Vagina (tissue), 2 donors: ENCODE data around the gene DUOXA1. TPM values are rescaled to one million over a fixed set of nuclear protein-coding genes. Genes with fewer than 3 reads are reported as not detected.

Source experiments
- DNase-seq, 2 donors: peaks; one replicate each; pipeline ENCODE4 v3.0.0-alpha.2; 2017; ENCODE audit errors: extremely low spot score in 2 of 2
- H3K27ac ChIP-seq: fragments of 200-600 bp; sonication (generic); one replicate; pipeline ENCODE4 v1.5.1; 2019
- H3K27me3 ChIP-seq: fragments of 200-600 bp; sonication (generic); one replicate; pipeline ENCODE4 v1.5.1; 2019
- H3K36me3 ChIP-seq, 2 donors: fragments of 200-600 bp; sonication (generic); one replicate each; pipeline ENCODE4 v1.5.1; 2017 to 2019
- H3K4me1 ChIP-seq: fragments of 200-600 bp; sonication (generic); one replicate; pipeline ENCODE4 v1.5.1; 2019
- H3K4me3 ChIP-seq, 2 donors: fragments of 200-600 bp; sonication (generic); 1 replicate in 1 of 2; 2 replicates in 1 of 2; pipeline ENCODE4 v1.5.1; 2016 to 2019
- H3K9me3 ChIP-seq: fragments of 200-600 bp; sonication (generic); one replicate; pipeline ENCODE4 v1.5.1; 2019
- CTCF ChIP-seq, 3 experiments: fragments of 450-650 bp in 2 of 3; fragments of 200-600 bp in 1 of 3; sonication (generic) in 1 of 3; IDR thresholded peaks; one replicate each; pipeline ENCODE4 v1.5.1; 2017 to 2019; ENCODE audit warnings: antibody characterized with exemption in 3 of 3, mild to moderate bottlenecking in 2 of 3, moderate library complexity in 2 of 3
- POLR2A ChIP-seq, 2 donors: fragments of 450-650 bp; IDR thresholded peaks; one replicate each; pipeline ENCODE4 v1.6.1; 2017; ENCODE audit warnings: antibody characterized with exemption in 2 of 2, mild to moderate bottlenecking in 2 of 2, moderate library complexity in 2 of 2
- POLR2AphosphoS5 ChIP-seq, 2 donors: sonication (generic); formaldehyde crosslinking; IDR thresholded peaks; one replicate each; pipeline ENCODE4 v1.9.0; 2017; ENCODE audit warnings: antibody characterized with exemption in 2 of 2, mild to moderate bottlenecking in 2 of 2, low read depth in 1 of 2; ENCODE audit not compliant: insufficient read depth in 1 of 2
- intact Hi-C: fragments of 100-400 bp; cut with DNase I; formaldehyde crosslinking; loops from one replicate; pipeline ENCODE4 v1.15.1; 2023
- total RNA-seq: library from RNA; depleted of rRNA; stranded (reverse); fragments of >200 nt; gene quantifications from one replicate; pipeline ENCODE4 v1.2.3, GENCODE V29; 2016

The DUOXA1 gene
- total RNA-seq, 1 donor from 2014 or later = 66.5 TPM

GRCh38 chr15:45162771-45163507 lies 33.3 kb upstream of the DUOXA1 start:
- TF ChIP-seq CTCF (IDR thresholded peaks at IDR 0.05) (peak; percentile 55 to 85 (median 68)), POLR2A (IDR thresholded peaks at IDR 0.05) (no peak), POLR2AphosphoS5 (IDR thresholded peaks at IDR 0.05; ENCODE audit: insufficient read depth in 1 of 2, low read depth in 1 of 2) (peak; percentile 58 to 60)
- H3K27me3 ChIP-seq = no peaks in the 10 kb centered on the region
- H3K9me3 ChIP-seq = no peaks in the 10 kb centered on the region
- intact Hi-C loops = loop anchor here (2.0 kb wide), 1 partner anchor 236 kb away; no protein-coding TSS in a partner anchor
- peaks cover 42% of the 10 kb centered on the region for H3K4me1 ChIP-seq
- H3K27ac ChIP-seq = peak overlapping the region; percentile 67
- H3K36me3 ChIP-seq = no peaks in the 10 kb centered on the region
- DNase-seq = no peak
- no peak overlapping the region for H3K4me3 ChIP-seq

GRCh38 chr15:45161666-45162065 lies 32.0 kb upstream of the DUOXA1 start:
- intact Hi-C loops = loop anchor here (2.0 kb wide), 1 partner anchor 237 kb away; no protein-coding TSS in a partner anchor
- Histone ChIP-seq H3K9me3 (no peaks in the 10 kb centered on the region), H3K4me3 (no peak overlapping the region), H3K27me3 (no peaks in the 10 kb centered on the region), H3K36me3 (no peaks in the 10 kb centered on the region), H3K27ac (peak overlapping the region; percentile 67), H3K4me1 (peaks cover 39% of the 10 kb centered on the region)
- TF ChIP-seq POLR2A (IDR thresholded peaks at IDR 0.05) (no peak), POLR2AphosphoS5 (IDR thresholded peaks at IDR 0.05; ENCODE audit: insufficient read depth in 1 of 2, low read depth in 1 of 2) (no peak), CTCF (IDR thresholded peaks at IDR 0.05) (no peak)
- no peak for DNase-seq

GRCh38 chr15:45157974-45158373 lies 28.3 kb upstream of the DUOXA1 start:
- no peaks in the 10 kb centered on the region for H3K36me3 ChIP-seq
- DNase-seq = no peak
- H3K4me3 ChIP-seq = no peak overlapping the region
- H3K27ac ChIP-seq = no peak overlapping the region
- H3K4me1 ChIP-seq = peaks cover 27% of the 10 kb centered on the region
- H3K9me3 ChIP-seq = no peaks in the 10 kb centered on the region
- TF ChIP-seq POLR2A (IDR thresholded peaks at IDR 0.05) (no peak), POLR2AphosphoS5 (IDR thresholded peaks at IDR 0.05; ENCODE audit: insufficient read depth in 1 of 2, low read depth in 1 of 2) (peak in 1 of 2 donors; percentile 57)
- intact Hi-C loops = no loop called here
- no peaks in the 10 kb centered on the region for H3K27me3 ChIP-seq

GRCh38 chr15:45156744-45157455 lies 27.2 kb upstream of the DUOXA1 start:
- Histone ChIP-seq H3K9me3 (no peaks in the 10 kb centered on the region), H3K4me3 (no peak overlapping the region), H3K27me3 (no peaks in the 10 kb centered on the region), H3K36me3 (peaks cover 0 to 9% of the 10 kb centered on the region in 2 donors), H3K27ac (peak overlapping the region; percentile 39), H3K4me1 (peaks cover 16% of the 10 kb centered on the region)
- TF ChIP-seq POLR2AphosphoS5 (IDR thresholded peaks at IDR 0.05; ENCODE audit: insufficient read depth in 1 of 2, low read depth in 1 of 2) = no peak
- no peak for TF ChIP-seq POLR2A (IDR thresholded peaks at IDR 0.05)
- no peak for TF ChIP-seq CTCF (IDR thresholded peaks at IDR 0.05)
- intact Hi-C loops = no loop called here
- no peak for DNase-seq

- TF ChIP-seq CTCF (IDR thresholded peaks at IDR 0.05) (no peak), POLR2AphosphoS5 (IDR thresholded peaks at IDR 0.05; ENCODE audit: insufficient read depth in 1 of 2, low read depth in 1 of 2) (no peak), POLR2A (IDR thresholded peaks at IDR 0.05) (no peak)
- intact Hi-C loops = no loop called here
- Histone ChIP-seq H3K27ac (no peak overlapping the region), H3K36me3 (peaks cover 0 to 11% of the 10 kb centered on the region in 2 donors), H3K4me3 (no peak overlapping the region), H3K4me1 (peaks cover 10% of the 10 kb centered on the region), H3K9me3 (no peaks in the 10 kb centered on the region), H3K27me3 (no peaks in the 10 kb centered on the region)
- DNase-seq = no peak
Measured at GRCh38 chr15:45155739-45156138, 26.1 kb upstream of the DUOXA1 start.
